Progenitor cell of endocrine pancreas (in vitro differentiated cells): ENCODE measurements around the gene HK1. TPM values are rescaled to one million over a fixed set of nuclear protein-coding genes. Genes with fewer than 3 reads are reported as not detected.
A peak's percentile ranks its signal among the peaks of the same experiment; 100 is the strongest.

Source experiments
- DNase-seq: peaks from one replicate; pipeline ENCODE4 v3.0.0; 2021; ENCODE audit warnings: low spot score; ENCODE audit not compliant: unreplicated experiment
- H3K27ac Mint-ChIP-seq: 2 replicates; pipeline ENCODE4 v1.8.0; 2021; ENCODE audit warnings: mild to moderate bottlenecking, moderate library complexity, mixed read lengths
- H3K27me3 Mint-ChIP-seq: 2 replicates; pipeline ENCODE4 v1.8.0; 2021; ENCODE audit warnings: mixed read lengths
- H3K36me3 Mint-ChIP-seq: 2 replicates; pipeline ENCODE4 v1.8.0; 2022; ENCODE audit warnings: mixed read lengths; ENCODE audit not compliant: insufficient read depth
- H3K4me1 Mint-ChIP-seq: 2 replicates; pipeline ENCODE4 v1.8.0; 2021; ENCODE audit warnings: low read depth, mixed read lengths
- H3K4me3 Mint-ChIP-seq: 2 replicates; pipeline ENCODE4 v1.8.0; 2021; ENCODE audit warnings: low read depth, mild to moderate bottlenecking, moderate library complexity, mixed read lengths
- H3K9me3 Mint-ChIP-seq: 2 replicates; pipeline ENCODE4 v1.8.0; 2021; ENCODE audit warnings: low read depth, mixed read lengths
- total RNA-seq: library from RNA; stranded (reverse); gene quantifications from 2 replicates; pipeline ENCODE4 v1.2.1, GENCODE V29; 2021
- TF ChIP-seq, protein P1 (sequence below): fragments of 200-600 bp; sonication (generic); IDR thresholded peaks from one replicate; pipeline ENCODE4 v1.5.0; 2021; ENCODE audit warnings: antibody characterized with exemption, mild to moderate bottlenecking; ENCODE audit not compliant: unreplicated experiment

Gene HK1
- total RNA-seq, 1 donor from 2014 or later = 32.5 TPM

DNA sequence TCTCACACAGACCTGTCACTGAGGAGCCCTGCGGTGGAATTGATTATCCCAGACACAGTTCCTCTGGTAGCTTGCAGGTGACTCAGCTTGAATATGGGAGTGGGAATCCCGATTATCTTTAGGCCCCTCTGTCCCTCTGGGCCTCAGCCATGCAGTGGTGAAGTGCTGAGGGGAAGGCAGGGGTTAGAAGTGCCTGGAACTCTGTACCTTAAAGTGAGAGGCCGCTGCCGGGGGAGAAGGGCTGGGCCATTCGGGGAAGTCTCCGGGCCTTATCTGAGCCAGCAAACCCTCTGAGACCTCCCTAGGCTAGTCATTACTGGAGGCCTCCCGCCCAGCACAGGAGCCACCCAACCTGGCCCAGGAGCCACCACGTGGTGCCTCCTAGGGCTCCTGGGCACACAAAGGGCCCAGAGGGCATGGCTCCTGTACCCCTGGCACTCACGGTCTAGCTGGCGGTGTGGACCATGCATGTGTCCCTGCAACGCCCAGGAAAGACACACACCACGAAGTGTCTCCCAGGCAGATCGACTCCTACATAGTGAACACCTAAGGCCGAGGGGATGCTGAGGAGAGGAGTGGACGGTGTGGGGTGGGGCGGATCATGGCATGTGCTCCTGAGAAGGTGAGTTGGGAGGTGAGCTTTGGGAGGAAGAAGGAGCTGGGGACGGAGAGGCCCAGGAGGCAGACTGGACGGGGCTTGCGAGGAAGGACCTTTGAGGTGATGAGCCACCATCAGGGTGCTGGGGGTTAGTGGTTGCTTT is 56.2 kb downstream of the HK1 start:
- no peak for DNase-seq
- Mint-ChIP-seq H3K27me3 (peaks cover 6% of the 10 kb centered on the region), H3K36me3 (no peaks in the 10 kb centered on the region), H3K9me3 (no peaks in the 10 kb centered on the region), H3K27ac (peak overlapping the region; percentile 33), H3K4me3 (no peak overlapping the region), H3K4me1 (peaks cover 31% of the 10 kb centered on the region)
- TF ChIP-seq, protein P1, sequence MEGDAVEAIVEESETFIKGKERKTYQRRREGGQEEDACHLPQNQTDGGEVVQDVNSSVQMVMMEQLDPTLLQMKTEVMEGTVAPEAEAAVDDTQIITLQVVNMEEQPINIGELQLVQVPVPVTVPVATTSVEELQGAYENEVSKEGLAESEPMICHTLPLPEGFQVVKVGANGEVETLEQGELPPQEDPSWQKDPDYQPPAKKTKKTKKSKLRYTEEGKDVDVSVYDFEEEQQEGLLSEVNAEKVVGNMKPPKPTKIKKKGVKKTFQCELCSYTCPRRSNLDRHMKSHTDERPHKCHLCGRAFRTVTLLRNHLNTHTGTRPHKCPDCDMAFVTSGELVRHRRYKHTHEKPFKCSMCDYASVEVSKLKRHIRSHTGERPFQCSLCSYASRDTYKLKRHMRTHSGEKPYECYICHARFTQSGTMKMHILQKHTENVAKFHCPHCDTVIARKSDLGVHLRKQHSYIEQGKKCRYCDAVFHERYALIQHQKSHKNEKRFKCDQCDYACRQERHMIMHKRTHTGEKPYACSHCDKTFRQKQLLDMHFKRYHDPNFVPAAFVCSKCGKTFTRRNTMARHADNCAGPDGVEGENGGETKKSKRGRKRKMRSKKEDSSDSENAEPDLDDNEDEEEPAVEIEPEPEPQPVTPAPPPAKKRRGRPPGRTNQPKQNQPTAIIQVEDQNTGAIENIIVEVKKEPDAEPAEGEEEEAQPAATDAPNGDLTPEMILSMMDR = no peak

DNA sequence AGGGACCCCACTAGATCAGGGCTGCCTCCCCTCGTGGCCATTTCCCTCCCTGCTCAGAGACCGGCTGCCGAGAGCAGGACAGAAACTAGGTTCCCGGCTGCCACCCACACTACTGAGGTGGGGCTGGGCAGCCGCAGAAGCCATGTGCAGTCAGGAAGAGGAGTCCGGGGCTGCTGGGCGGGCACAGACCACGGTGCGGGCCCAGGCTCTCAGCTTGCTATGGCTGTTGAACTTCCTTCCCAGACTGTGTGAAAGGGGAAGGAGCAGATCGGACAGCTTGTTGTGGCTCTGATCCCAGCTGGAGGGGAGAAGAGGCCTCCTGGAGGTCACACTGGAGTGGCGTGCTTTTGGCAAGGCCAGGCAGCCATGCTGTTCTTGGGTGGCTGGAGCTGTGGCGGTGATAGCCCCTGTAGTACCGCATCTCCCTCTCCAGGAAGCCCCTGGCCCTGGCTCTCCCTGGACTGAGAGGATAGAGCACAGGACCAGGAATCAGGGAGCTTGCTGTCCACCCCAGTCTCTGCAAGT is 56.8 kb downstream of the HK1 start:
- TF ChIP-seq, protein P1 = no peak
- H3K9me3 Mint-ChIP-seq = no peaks in the 10 kb centered on the region
- H3K36me3 Mint-ChIP-seq = no peaks in the 10 kb centered on the region
- no peak overlapping the region for H3K4me3 Mint-ChIP-seq
- no peak for DNase-seq
- H3K27ac Mint-ChIP-seq = no peak overlapping the region
- peaks cover 31% of the 10 kb centered on the region for H3K4me1 Mint-ChIP-seq
- H3K27me3 Mint-ChIP-seq = peaks cover 4% of the 10 kb centered on the region

GRCh38 chr10:69335613-69336012 is 57.3 kb downstream of the HK1 start:
- H3K36me3 Mint-ChIP-seq = no peaks in the 10 kb centered on the region
- TF ChIP-seq, protein P1 = no peak
- no peak overlapping the region for H3K27ac Mint-ChIP-seq
- no peak for DNase-seq
- H3K4me3 Mint-ChIP-seq = no peak overlapping the region
- no peaks in the 10 kb centered on the region for H3K9me3 Mint-ChIP-seq
- peaks cover 4% of the 10 kb centered on the region for H3K27me3 Mint-ChIP-seq
- peaks cover 31% of the 10 kb centered on the region for H3K4me1 Mint-ChIP-seq

GRCh38 chr10:69336952-69337295 is 58.6 kb downstream of the HK1 start:
- Mint-ChIP-seq H3K27me3 (peaks cover 4% of the 10 kb centered on the region), H3K27ac (peak overlapping the region; percentile 49), H3K9me3 (no peaks in the 10 kb centered on the region), H3K4me1 (peaks cover 31% of the 10 kb centered on the region), H3K4me3 (no peak overlapping the region), H3K36me3 (no peaks in the 10 kb centered on the region)
- TF ChIP-seq, protein P1 = no peak
- DNase-seq = no peak

- H3K36me3 Mint-ChIP-seq = no peaks in the 10 kb centered on the region
- no peak for DNase-seq
- peak overlapping the region; percentile 49 for H3K27ac Mint-ChIP-seq
- H3K4me3 Mint-ChIP-seq = no peak overlapping the region
- peaks cover 28% of the 10 kb centered on the region for H3K4me1 Mint-ChIP-seq
- TF ChIP-seq, protein P1 = no peak
- H3K27me3 Mint-ChIP-seq = peaks cover 4% of the 10 kb centered on the region
- H3K9me3 Mint-ChIP-seq = no peaks in the 10 kb centered on the region
Measured at GRCh38 chr10:69337296-69338132, 59.2 kb downstream of the HK1 start.
